Glomerular visceral epithelial cell (primary cell): ENCODE measurements around the gene LRRC4C.
"Not testable (repeated sequence)": the region's sequence is repeated elsewhere in the genome, so short reads cannot be mapped to it uniquely, and the experiment has no call there.

Source experiments
- DNase-seq: peaks from one replicate; pipeline ENCODE4 v3.0.0-alpha.2; 2016; ENCODE audit errors: extremely low spot score

Gene LRRC4C

GRCh38 chr11:40170078-40170477 is 1289.4 kb downstream of the LRRC4C start:
- DNase-seq, result peak; percentile 3

DNA sequence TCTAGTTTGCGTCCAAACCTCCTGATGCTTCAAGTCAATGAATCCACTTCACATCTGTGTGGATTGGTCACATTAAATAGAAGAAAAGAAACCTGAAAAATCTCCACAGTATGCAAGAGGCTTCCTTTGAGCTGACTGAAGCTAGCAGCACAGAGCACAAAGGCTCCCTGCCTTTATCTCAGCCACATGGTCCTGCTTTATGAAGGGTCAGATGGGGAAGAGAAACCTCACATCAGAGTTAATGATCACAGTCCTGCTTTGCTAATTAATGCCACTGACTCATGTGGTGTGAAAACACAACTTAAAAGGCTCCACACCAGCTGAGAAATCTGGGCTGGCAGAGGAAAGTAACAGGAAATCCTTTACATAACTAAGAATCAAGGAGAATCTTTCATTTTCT is 1291.0 kb downstream of the LRRC4C start:
- no peak for DNase-seq

DNA sequence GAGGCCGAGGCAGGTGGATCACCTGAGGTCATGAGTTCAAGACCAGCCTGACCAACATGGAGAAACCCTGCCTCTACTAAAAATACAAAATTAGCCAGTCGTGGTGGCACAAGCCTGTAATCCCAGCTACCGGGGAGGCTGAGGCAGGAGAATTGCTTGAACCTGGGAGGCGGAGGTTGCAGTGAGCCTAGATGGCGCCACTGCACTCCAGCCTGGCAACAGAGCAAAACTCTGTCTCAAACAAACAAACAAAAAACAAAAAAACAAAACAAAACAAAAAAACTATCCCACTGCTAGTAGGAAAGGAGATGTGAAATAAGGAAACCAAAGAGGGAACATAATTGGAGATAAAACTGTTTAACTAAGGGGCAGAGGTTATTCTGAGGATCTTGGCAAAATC is 1291.6 kb downstream of the LRRC4C start:
- not testable (repeated sequence) for DNase-seq

- DNase-seq, result no peak
These were observed 1292.6 kb downstream of the LRRC4C start for GRCh38 chr11:40166892-40167291.

GRCh38 chr11:40162901-40163883 is 1296.3 kb downstream of the LRRC4C start:
- DNase-seq, result no peak

DNA sequence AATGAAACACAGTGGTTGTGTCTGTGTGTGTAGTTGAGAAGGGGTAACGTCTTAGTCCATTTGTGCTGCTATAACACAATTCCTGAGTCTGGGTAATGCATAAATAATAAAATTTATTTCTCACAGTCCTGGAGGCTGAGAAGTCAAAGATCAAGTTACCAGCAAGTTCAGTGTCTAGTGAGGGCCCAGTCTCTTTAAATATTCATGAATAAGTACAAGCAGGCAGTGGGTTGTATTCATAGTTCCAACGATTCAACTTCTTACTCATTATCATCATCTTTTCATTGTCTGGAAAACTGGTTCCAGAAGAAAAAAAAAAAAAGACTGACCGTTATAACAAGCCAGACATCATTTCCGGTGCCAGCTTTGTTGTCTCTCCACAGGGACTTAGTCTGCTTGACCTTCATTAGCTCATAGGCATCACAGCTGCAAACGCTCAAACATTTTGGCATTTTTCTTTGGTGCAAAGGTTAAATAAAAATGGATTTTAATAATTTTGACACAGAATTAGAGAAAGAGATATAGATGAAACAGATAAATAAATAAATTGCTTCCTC is 1297.5 kb downstream of the LRRC4C start:
- DNase-seq, result no peak

DNA sequence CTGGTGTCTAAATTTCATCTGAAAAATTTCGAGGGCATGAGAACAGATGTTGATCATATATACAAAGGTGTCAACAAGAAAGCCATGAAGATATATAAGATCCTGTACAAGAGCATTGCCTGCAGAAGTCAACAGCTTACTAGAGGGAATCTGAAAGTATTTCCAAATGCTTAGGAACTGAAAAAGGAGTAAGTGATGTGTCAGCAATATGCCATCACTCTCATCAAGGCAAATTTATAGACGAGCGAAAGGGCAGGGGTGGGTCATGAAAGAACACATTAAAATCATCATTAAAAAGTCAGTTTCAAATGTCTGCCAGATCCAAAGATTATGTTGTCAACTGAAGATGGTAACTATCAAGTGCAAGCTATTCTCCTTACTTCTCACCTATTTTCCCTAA is 1299.0 kb downstream of the LRRC4C start:
- DNase-seq, result no peak

GRCh38 chr11:40149721-40150120 is 1309.7 kb downstream of the LRRC4C start:
- no peak for DNase-seq

DNA sequence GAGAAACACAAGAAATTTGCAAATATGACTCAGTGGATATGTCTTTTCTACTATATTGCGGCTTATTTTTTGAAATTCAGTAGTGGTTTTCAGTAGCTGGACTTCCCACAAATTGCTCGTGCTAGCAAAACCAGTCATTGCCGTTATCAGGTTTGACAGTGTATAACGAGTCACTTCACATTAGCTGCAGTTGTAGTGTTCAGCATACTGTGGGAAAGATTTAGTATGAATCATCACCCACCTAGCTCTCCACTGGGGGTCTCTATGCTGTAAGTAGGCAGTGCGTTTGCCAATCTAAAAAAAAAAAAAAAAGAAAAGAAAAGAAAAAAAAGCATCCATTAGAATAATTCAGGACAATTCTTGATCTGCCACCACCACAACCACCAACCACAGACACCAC is 1318.9 kb downstream of the LRRC4C start:
- peak; percentile 28 for DNase-seq

GRCh38 chr11:40139536-40139935 is 1319.9 kb downstream of the LRRC4C start:
- DNase-seq, result no peak

DNA sequence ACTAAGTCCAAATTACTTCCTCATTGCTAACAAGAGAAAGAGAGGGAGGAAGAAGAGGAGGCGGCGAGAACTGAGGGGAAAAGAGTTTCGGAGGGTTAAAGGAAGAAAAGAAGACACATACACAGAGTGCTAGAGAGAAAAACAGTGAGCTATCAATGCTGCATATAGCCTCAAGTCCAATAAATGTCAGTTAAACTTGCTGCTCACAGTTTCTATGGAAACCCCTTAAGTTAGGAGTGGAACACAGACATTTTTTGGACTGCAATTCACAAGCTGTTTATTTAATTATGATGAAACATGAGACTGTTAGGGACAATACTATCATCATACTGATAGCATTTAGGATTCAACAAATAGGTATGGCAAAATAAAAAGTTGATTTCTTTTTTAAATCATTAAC is 1320.4 kb downstream of the LRRC4C start:
- DNase-seq, result no peak

DNA sequence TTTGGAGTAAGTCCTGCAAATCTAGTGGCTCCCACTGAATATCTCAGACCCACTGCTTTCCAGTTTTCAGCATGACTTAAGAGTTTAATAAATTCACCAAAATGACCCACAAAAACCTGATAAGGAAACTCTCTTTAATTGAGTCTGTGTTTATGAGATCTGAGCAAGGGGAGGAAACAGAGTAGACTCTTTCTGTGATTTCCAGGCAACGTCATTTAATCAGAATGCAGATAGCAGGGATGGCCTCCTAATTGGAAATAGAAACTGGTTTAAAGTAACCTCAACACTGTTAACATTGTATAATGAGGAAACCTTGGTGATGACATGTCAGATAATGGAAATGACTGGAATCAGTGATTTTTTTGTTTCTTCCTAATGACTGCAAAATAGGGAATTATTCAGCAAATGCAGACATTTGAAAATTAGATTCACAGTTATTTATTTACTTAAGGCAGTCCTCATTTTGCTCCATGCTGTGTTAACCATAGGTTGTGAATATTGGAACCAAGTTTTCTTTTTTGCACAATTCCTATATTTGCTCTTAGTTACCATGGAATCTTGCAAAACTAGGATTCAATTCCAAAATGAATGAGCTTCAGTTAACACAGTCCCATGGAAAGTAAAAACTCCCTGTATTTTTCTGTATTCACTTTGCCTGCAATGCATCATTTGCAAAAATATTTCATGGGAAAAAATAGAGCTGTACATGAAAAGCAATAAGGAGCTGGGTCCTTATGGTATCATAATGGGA is 1324.5 kb downstream of the LRRC4C start:
- no peak for DNase-seq

GRCh38 chr11:40133498-40133897 is 1326.0 kb downstream of the LRRC4C start:
- DNase-seq, result no peak

GRCh38 chr11:40132912-40133311 is 1326.5 kb downstream of the LRRC4C start:
- no peak for DNase-seq

- DNase-seq, result no peak
These were observed 1329.0 kb downstream of the LRRC4C start for GRCh38 chr11:40130427-40130826.

DNA sequence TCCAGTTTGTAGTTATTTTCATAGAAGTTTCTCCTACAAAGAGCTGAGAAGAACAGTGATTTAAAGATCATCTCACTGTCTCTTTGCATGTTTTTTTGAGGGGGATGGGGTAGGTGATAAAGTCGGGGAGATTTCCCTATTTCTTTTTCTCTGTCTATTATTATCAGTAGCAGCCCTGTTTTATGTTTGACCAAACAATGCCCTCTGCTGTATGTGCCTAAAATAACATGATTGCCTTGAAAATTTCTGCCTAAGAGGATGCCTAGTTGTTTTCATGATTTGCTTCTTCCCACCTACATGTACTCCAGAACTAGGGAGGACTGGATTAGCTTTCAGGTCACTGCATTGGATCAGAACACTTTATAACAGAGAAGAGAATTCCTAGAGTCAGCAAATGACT is 1330.2 kb downstream of the LRRC4C start:
- peak; percentile 11 for DNase-seq

DNA sequence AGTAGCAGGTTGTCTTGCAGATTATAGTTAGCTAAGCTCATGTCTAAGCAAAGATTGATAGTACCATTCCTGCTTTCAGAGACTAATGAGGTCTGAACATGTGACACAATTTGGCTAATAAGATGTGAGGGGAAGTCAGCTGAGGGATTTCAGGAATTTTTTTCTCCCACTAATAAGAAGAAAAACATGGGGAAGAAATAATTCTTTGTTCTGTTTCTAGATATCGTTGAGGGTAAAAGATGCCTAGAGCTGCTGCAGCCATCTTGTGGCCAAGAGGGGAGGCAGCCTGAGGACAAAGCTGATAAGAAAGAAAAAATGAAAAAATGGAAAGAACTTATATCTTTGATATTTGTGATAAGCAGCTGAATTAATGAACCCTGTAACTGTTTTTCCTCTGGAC is 1334.4 kb downstream of the LRRC4C start:
- no peak for DNase-seq

- no peak for DNase-seq
These were observed 1339.8 kb downstream of the LRRC4C start for GRCh38 chr11:40119661-40120060.

GRCh38 chr11:40118780-40119179 is 1340.7 kb downstream of the LRRC4C start:
- DNase-seq, result no peak

DNA sequence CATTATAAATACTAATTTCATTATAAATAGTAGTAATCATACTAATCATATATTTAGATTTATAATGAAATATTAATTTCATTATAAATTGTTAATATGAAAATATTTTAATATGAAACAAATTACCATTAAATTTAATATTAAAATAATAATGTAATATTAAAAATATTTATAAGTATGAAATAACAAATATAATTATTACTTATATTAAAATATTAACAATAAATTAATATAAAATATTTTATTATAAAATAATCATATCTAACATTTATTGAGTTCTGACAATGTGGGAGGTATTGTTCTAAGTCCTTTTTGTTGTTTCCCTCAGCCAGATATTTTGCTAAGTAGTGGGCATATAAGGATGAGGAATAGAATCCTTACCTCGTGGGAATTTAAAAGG is 1341.4 kb downstream of the LRRC4C start:
- no peak for DNase-seq

- no peak for DNase-seq
These were observed 1354.4 kb downstream of the LRRC4C start for GRCh38 chr11:40104941-40105550.

GRCh38 chr11:40100781-40101180 is 1358.7 kb downstream of the LRRC4C start:
- DNase-seq, result no peak
